ENCODE measurements around the gene IDH3G. TPM values are rescaled to one million over a fixed set of nuclear protein-coding genes. Genes with fewer than 3 reads are reported as not detected.

IDH3G gene
- total and polyA plus RNA-seq, 2 of the 8 experiments (the other 6 are each of a cell fraction or from before 2014, with no cell fraction given): 39.4 to 66.7 TPM

DNA sequence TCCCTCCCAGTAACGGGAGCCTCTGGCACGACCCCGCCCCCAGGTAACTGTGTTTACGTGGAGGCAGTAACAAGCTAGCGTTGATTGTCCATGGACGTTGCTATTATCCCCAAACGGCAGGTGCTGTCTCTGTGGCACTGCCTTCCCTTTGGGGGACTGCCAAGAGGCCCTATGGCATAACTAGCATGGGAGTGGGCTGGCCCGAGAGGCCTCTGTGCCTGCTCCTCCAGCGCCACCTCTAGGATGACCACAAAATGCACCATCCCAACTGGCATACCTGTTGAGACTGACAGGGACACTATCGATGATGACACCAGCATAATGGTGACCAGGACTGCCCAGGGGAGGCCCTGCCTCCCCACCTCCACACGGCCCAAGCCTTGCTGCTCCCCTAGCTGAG lies 11.9 kb downstream of the IDH3G start (continued):
- TF ChIP-seq RNF2 (IDR thresholded peaks at IDR 0.05; ENCODE audit: borderline replicate concordance, low read depth, low read length, missing control alignments, poor library complexity, severe bottlenecking) (no peak), GTF2F1 (IDR thresholded peaks at IDR 0.05; ENCODE audit: borderline replicate concordance, low read depth, low read length) (no peak), CHD1 (IDR thresholded peaks at IDR 0.05; ENCODE audit: low read depth, low read length) (no peak)
- TF ChIP-seq, protein P1, sequence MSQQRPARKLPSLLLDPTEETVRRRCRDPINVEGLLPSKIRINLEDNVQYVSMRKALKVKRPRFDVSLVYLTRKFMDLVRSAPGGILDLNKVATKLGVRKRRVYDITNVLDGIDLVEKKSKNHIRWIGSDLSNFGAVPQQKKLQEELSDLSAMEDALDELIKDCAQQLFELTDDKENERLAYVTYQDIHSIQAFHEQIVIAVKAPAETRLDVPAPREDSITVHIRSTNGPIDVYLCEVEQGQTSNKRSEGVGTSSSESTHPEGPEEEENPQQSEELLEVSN (IDR thresholded peaks at IDR 0.05): no peak

All from H1 (cell line).